Common myeloid progenitor, CD34-positive (primary cell): ENCODE results near the gene C1GALT1.
"Not testable (repeated sequence)": the region's sequence is repeated elsewhere in the genome, so short reads cannot be mapped to it uniquely, and the experiment has no call there.

Source experiments
- CTCF ChIA-PET: fragments of 350-600 bp; sonication (Branson Sonifier 250); formaldehyde crosslinking; loops from one replicate; lab custom pipeline; 2021; ENCODE audit warnings: antibody characterized with exemption; lab: Charles Lee
- POLR2A ChIA-PET: fragments of 350-600 bp; sonication (Branson Sonifier 250); formaldehyde crosslinking; loops from one replicate; lab custom pipeline; 2021; ENCODE audit warnings: antibody characterized with exemption; lab: Charles Lee
- DNase-seq, 3 donors: peaks; one replicate each; pipeline versions ENCODE4 v3.0.0 to v3.0.0-alpha.2; 2013
- H3K27ac ChIP-seq, 2 experiments: 1 replicate in 1 of 2; 2 replicates in 1 of 2; pipeline ENCODE4 v1.7.0; 2013; ENCODE audit warnings: inconsistent platforms in 2 of 2, low read length in 2 of 2, mild to moderate bottlenecking in 2 of 2, low read depth in 1 of 2, moderate library complexity in 1 of 2; ENCODE audit not compliant: severe bottlenecking in 2 of 2, insufficient read depth in 1 of 2, poor library complexity in 1 of 2
- H3K27me3 ChIP-seq, 5 experiments: replicated peaks in 2 of 5; 1 replicate in 3 of 5; 2 replicates in 2 of 5; pipeline versions ENCODE4 v1.6.1 to v1.7.0; 2013; ENCODE audit warnings: low read length in 4 of 5, mild to moderate bottlenecking in 2 of 5, moderate library complexity in 2 of 5, inconsistent platforms in 1 of 5; ENCODE audit not compliant: insufficient read depth in 5 of 5, control insufficient read depth in 4 of 5
- H3K36me3 ChIP-seq, 4 experiments: 1 replicate in 2 of 4; 2 replicates in 2 of 4; pipeline versions ENCODE4 v1.6.1 to v1.7.0; 2013; ENCODE audit warnings: low read length in 3 of 4, control low read depth in 1 of 4, mild to moderate bottlenecking in 1 of 4; ENCODE audit not compliant: control insufficient read depth in 4 of 4, insufficient read depth in 4 of 4
- H3K4me1 ChIP-seq, 4 experiments: 1 replicate in 3 of 4; 2 replicates in 1 of 4; pipeline versions ENCODE4 v1.6.1 to v1.7.1; 2013; ENCODE audit warnings: low read length in 3 of 4, mild to moderate bottlenecking in 3 of 4, control low read depth in 1 of 4, inconsistent platforms in 1 of 4, moderate library complexity in 1 of 4; ENCODE audit not compliant: control insufficient read depth in 4 of 4, insufficient read depth in 4 of 4; ENCODE audit errors: control extremely low read depth in 1 of 4
- H3K4me3 ChIP-seq, 7 experiments: 1 replicate in 4 of 7; 2 replicates in 3 of 7; pipeline versions ENCODE4 v1.5.1 to v1.7.0; 2013; ENCODE audit warnings: mild to moderate bottlenecking in 7 of 7, low read length in 6 of 7, moderate library complexity in 6 of 7, inconsistent platforms in 2 of 7, low read depth in 2 of 7, control low read depth in 1 of 7; ENCODE audit not compliant: insufficient read depth in 4 of 7, control insufficient read depth in 1 of 7; ENCODE audit errors: extremely low read depth in 1 of 7
- H3K9me3 ChIP-seq, 5 experiments: 1 replicate in 4 of 5; 2 replicates in 1 of 5; pipeline versions ENCODE4 v1.6.1 to v1.7.1; 2013; ENCODE audit warnings: low read length in 4 of 5, mild to moderate bottlenecking in 2 of 5, inconsistent platforms in 1 of 5, low read depth in 1 of 5, moderate library complexity in 1 of 5; ENCODE audit not compliant: control insufficient read depth in 4 of 5, insufficient read depth in 2 of 5; ENCODE audit errors: control extremely low read depth in 1 of 5
- WGBS: methylation state at CpG from one replicate; pipeline ENCODE4 v1.1.5; 2013; ENCODE audit not compliant: insufficient coverage; 5-methylcytosine and 5-hydroxymethylcytosine counted together

The C1GALT1 gene

GRCh38 chr7:7242899-7243298, 60.6 kb downstream of the C1GALT1 start:
- Histone ChIP-seq H3K27me3 (no peaks in the 10 kb centered on the region), H3K36me3 (peaks cover 11 to 31% (median 17%) of the 10 kb centered on the region in 4 experiments), H3K27ac (no peak overlapping the region), H3K9me3 (no peaks in the 10 kb centered on the region), H3K4me3 (no peak overlapping the region), H3K4me1 (peaks cover 0 to 5% (median 0%) of the 10 kb centered on the region in 4 experiments)
- POLR2A ChIA-PET, result no interaction called here
- CTCF ChIA-PET, result interaction anchor here (1.4 kb wide), 1 partner anchor 57 kb away, joined by 3 read pairs; no protein-coding TSS in a partner anchor
- no peak for DNase-seq
- WGBS, result 83% methylated on average over 1 of the region's 3 CpGs

- 95% methylated on average over 10 of the region's 13 CpGs for WGBS
- not testable (repeated sequence) for DNase-seq
- CTCF ChIA-PET, result interaction anchor here (1.2 kb wide), 1 partner anchor 8 kb away, joined by 3 read pairs; no protein-coding TSS in a partner anchor
These were observed 62.9 kb downstream of the C1GALT1 start for GRCh38 chr7:7245233-7245632.

GRCh38 chr7:7246223-7246622, 63.9 kb downstream of the C1GALT1 start:
- ChIA-PET POLR2A (no interaction called here), CTCF (interaction anchor here (1.2 kb wide), 1 partner anchor 9 kb away, joined by 3 read pairs; no protein-coding TSS in a partner anchor)
- H3K27ac ChIP-seq, result no peak overlapping the region
- DNase-seq, result no peak
- H3K4me3 ChIP-seq, result no peak overlapping the region
- no peaks in the 10 kb centered on the region for H3K9me3 ChIP-seq
- H3K36me3 ChIP-seq, result peaks cover 2 to 10% (median 6%) of the 10 kb centered on the region in 4 experiments
- H3K4me1 ChIP-seq, result peaks cover 0 to 6% (median 2%) of the 10 kb centered on the region in 4 experiments
- 100% methylated on average over 1 of the region's 3 CpGs for WGBS
- H3K27me3 ChIP-seq, result no peaks in the 10 kb centered on the region

More at GRCh38 chr7:7245233-7245632, 62.9 kb downstream of the C1GALT1 start:
- H3K36me3 ChIP-seq, POLR2A ChIA-PET, H3K27ac ChIP-seq, H3K4me3 ChIP-seq, H3K4me1 ChIP-seq, H3K9me3 ChIP-seq, H3K27me3 ChIP-seq: not testable (repeated sequence)

- no CpG with 5 or more reads among the region's 1 CpG for WGBS
- POLR2A ChIA-PET, result no interaction called here
- DNase-seq, result no peak
- Histone ChIP-seq H3K27me3 (no peaks in the 10 kb centered on the region), H3K4me3 (peak overlapping the region in 3 of 7 experiments; percentile 19 to 66 (median 39)), H3K27ac (peak overlapping the region in 1 of 2 experiments; percentile 59), H3K4me1 (peaks cover 0 to 17% (median 2%) of the 10 kb centered on the region in 4 experiments), H3K36me3 (peaks cover 0 to 10% (median 5%) of the 10 kb centered on the region in 4 experiments), H3K9me3 (no peaks in the 10 kb centered on the region)
- CTCF ChIA-PET, result no interaction called here
These were observed 65.3 kb downstream of the C1GALT1 start for GRCh38 chr7:7247658-7248057.

- WGBS, result 80% methylated on average over 1 of the region's 2 CpGs
- ChIA-PET CTCF (interaction anchor here (0.9 to 1.5 kb wide), 3 partner anchors 8 to 20 kb away, joined by 3 to 4 read pairs (median 4); no protein-coding TSS in a partner anchor), POLR2A (no interaction called here)
- no peak for DNase-seq
- no peaks in the 10 kb centered on the region for H3K9me3 ChIP-seq
- peaks cover 0 to 7% (median 5%) of the 10 kb centered on the region in 4 experiments for H3K36me3 ChIP-seq
- H3K4me3 ChIP-seq, result no peak overlapping the region
- peaks cover 0 to 20% (median 2%) of the 10 kb centered on the region in 4 experiments for H3K4me1 ChIP-seq
- H3K27ac ChIP-seq, result no peak overlapping the region
- no peaks in the 10 kb centered on the region for H3K27me3 ChIP-seq
These were observed 67.5 kb downstream of the C1GALT1 start for GRCh38 chr7:7249814-7250213.

GRCh38 chr7:7251742-7252141, 69.4 kb downstream of the C1GALT1 start:
- Histone ChIP-seq H3K36me3 (peaks cover 0 to 3% (median 0%) of the 10 kb centered on the region in 4 experiments), H3K9me3 (no peaks in the 10 kb centered on the region), H3K4me1 (peaks cover 0 to 20% (median 2%) of the 10 kb centered on the region in 4 experiments), H3K27me3 (no peaks in the 10 kb centered on the region), H3K27ac (no peak overlapping the region), H3K4me3 (no peak overlapping the region)
- WGBS, result no CpG with 5 or more reads among the region's 2 CpGs
- POLR2A ChIA-PET, result no interaction called here
- DNase-seq, result peak in 2 of 3 donors; percentile 70 to 80
- CTCF ChIA-PET, result no interaction called here

- peaks cover 8 to 43% (median 19%) of the 10 kb centered on the region in 4 experiments for H3K4me1 ChIP-seq
- H3K4me3 ChIP-seq, result no peak overlapping the region
- peaks cover 0 to 3% (median 0%) of the 10 kb centered on the region in 4 experiments for H3K36me3 ChIP-seq
- WGBS, result 100% methylated on average over 1 of the region's 2 CpGs
- H3K9me3 ChIP-seq, result no peaks in the 10 kb centered on the region
- H3K27me3 ChIP-seq, result no peaks in the 10 kb centered on the region
- CTCF ChIA-PET, result no interaction called here
- no peak overlapping the region for H3K27ac ChIP-seq
- POLR2A ChIA-PET, result interaction anchor here (0.6 kb wide), 1 partner anchor 9 kb away, joined by 3 read pairs; no protein-coding TSS in a partner anchor
- DNase-seq, result no peak
These were observed 72.0 kb downstream of the C1GALT1 start for GRCh38 chr7:7254319-7254718.
